GM23248 (cell line): ENCODE data around the gene NFIA. TPM values are rescaled to one million over a fixed set of nuclear protein-coding genes. Genes with fewer than 3 reads are reported as not detected.

ENCODE experiments used
- DNase-seq: peaks from one replicate; pipeline ENCODE4 v3.0.0-alpha.2; 2015
- H2AFZ ChIP-seq: fragments of 200-600 bp; sonication (generic); 2 replicates; pipeline ENCODE4 v1.6.1; 2016; ENCODE audit warnings: antibody characterized with exemption
- H3F3A ChIP-seq: fragments of 200-600 bp; sonication (generic); 2 replicates; pipeline ENCODE4 v1.6.1; 2016; ENCODE audit warnings: mild to moderate bottlenecking, antibody characterized with exemption, mixed run types; ENCODE audit not compliant: insufficient read depth
- H3K27ac ChIP-seq: fragments of 200-600 bp; sonication (generic); 2 replicates; pipeline ENCODE4 v1.5.1; 2016; ENCODE audit warnings: mild to moderate bottlenecking
- H3K27me3 ChIP-seq: fragments of 200-600 bp; sonication (generic); replicated peaks from 2 replicates; pipeline ENCODE4 v1.6.1; 2016; ENCODE audit warnings: mild to moderate bottlenecking; ENCODE audit not compliant: insufficient read depth
- H3K36me3 ChIP-seq: fragments of 200-600 bp; sonication (generic); 2 replicates; pipeline ENCODE4 v1.6.1; 2016; ENCODE audit warnings: low read depth, mild to moderate bottlenecking
- H3K4me1 ChIP-seq: fragments of 200-600 bp; sonication (generic); 2 replicates; pipeline ENCODE4 v1.6.1; 2016; ENCODE audit warnings: mild to moderate bottlenecking; ENCODE audit not compliant: insufficient read depth
- H3K4me2 ChIP-seq: fragments of 200-600 bp; sonication (generic); one replicate; pipeline ENCODE4 v1.6.1; 2016; ENCODE audit warnings: mild to moderate bottlenecking; ENCODE audit not compliant: unreplicated experiment
- H3K4me3 ChIP-seq: fragments of 200-600 bp; sonication (generic); 2 replicates; pipeline ENCODE4 v1.5.1; 2016; ENCODE audit warnings: mild to moderate bottlenecking
- H3K79me2 ChIP-seq: fragments of 200-600 bp; sonication (generic); 2 replicates; pipeline ENCODE4 v1.6.1; 2016; ENCODE audit warnings: mild to moderate bottlenecking; ENCODE audit not compliant: insufficient read depth
- H3K9ac ChIP-seq: fragments of 200-600 bp; sonication (generic); 2 replicates; pipeline ENCODE4 v1.6.1; 2016; ENCODE audit warnings: mild to moderate bottlenecking
- H3K9me2 ChIP-seq: fragments of 200-600 bp; sonication (generic); 2 replicates; pipeline ENCODE4 v1.6.1; 2016; ENCODE audit warnings: mixed run types, mild to moderate bottlenecking, moderate library complexity; ENCODE audit not compliant: insufficient read depth
- H3K9me3 ChIP-seq: fragments of 200-600 bp; sonication (generic); one replicate; pipeline ENCODE4 v1.6.1; 2017; ENCODE audit warnings: low read depth
- H4K20me1 ChIP-seq: fragments of 200-600 bp; sonication (generic); 2 replicates; pipeline ENCODE4 v1.6.0; 2016; ENCODE audit not compliant: insufficient read depth
- EZH2 ChIP-seq: fragments of 200-600 bp; sonication (generic); IDR thresholded peaks from 2 replicates; pipeline ENCODE4 v1.6.1; 2018; ENCODE audit warnings: antibody characterized with exemption, mild to moderate bottlenecking; ENCODE audit not compliant: insufficient read depth, poor library complexity, severe bottlenecking
- EZH2phosphoT487 ChIP-seq: fragments of 200-600 bp; sonication (generic); IDR thresholded peaks from 2 replicates; pipeline ENCODE4 v1.6.1; 2018; ENCODE audit warnings: antibody characterized with exemption, moderate library complexity, mild to moderate bottlenecking, low read depth; ENCODE audit not compliant: insufficient read depth
- WGBS, 2 experiments: methylation state at CpG; one replicate each; pipeline ENCODE4 v1.1.6; 2015 to 2017; ENCODE audit warnings: low lambda C conversion rate in 2 of 2, low coverage in 1 of 2; ENCODE audit errors: missing lambda C conversion rate in 2 of 2; 5-methylcytosine and 5-hydroxymethylcytosine counted together
- in situ Hi-C: fragments of 300-500 bp; cut with MboI; formaldehyde crosslinking; loops from 2 replicates; pipeline ENCODE4 v1.15.0; 2020
- polyA plus RNA-seq: library from polyadenylated mRNA; unstranded; fragments of >200 nt; fragmentation: Nextera tagmentation; extraction: Ambion mirVana; gene quantifications from 2 replicates; pipeline ENCODE4 v1.2.1, GENCODE V29; 2016
- total RNA-seq: library from RNA; depleted of rRNA; stranded (reverse); fragments of >200 nt; shearing (Covaris generic); gene quantifications from 2 replicates; pipeline ENCODE4 v1.2.3, GENCODE V29; 2014

The NFIA gene
- total and polyA plus RNA-seq, 2 experiments from 2014 or later, result 3.4 to 8.8 TPM

DNA sequence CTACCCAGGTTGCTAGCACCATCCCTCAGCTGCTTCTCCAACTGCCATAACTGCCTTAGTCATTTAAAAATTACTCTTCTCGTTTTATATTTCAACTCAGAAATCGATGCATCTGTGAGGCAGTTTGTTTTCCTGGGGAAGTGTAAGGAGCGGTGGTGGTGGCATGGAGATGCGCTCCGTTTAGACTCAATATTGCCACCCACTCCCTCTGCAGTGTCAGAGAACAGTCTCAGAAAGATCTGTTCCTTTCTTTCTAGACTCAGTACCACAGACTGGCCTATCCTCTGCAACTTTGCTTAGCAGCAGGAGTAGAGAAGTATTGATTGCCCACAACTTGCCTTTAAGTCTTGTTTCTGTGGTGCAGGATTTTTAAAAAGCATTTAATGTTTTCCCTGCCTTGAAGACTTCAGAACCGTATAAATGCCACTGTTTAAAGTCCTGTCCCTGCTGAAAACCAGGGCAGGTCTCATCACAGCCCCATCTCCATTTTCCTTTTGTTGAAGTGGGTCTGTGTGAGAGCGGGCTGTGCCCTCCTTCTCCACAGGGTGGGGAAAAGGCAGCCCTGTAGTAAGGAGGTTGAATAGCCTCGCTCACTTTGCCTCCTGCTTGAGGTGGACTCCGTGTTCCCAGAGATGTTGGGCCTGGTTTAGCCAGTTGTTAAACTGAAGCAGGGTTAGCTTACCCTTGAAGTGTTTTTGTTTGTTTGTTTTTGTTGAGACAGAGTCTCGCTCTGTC is 105.2 kb downstream of the NFIA start:
- peaks cover 11% of the 10 kb centered on the region for H3K4me1 ChIP-seq
- WGBS, 2 experiments, result 69 to 74% methylated on average over 10 of the region's 10 CpGs
- no peak for DNase-seq
- no peaks in the 10 kb centered on the region for H4K20me1 ChIP-seq
- peaks cover 13% of the 10 kb centered on the region for H3F3A ChIP-seq
- H3K27ac ChIP-seq, result no peak overlapping the region
- H2AFZ ChIP-seq, result no peak overlapping the region
- H3K4me2 ChIP-seq, result no peak overlapping the region
- H3K9ac ChIP-seq, result no peak overlapping the region
- H3K4me3 ChIP-seq, result no peak overlapping the region
- H3K9me3 ChIP-seq, result no peaks in the 10 kb centered on the region
- no peaks in the 10 kb centered on the region for H3K79me2 ChIP-seq
- in situ Hi-C loops, result no loop called here
- H3K27me3 ChIP-seq, result no peaks in the 10 kb centered on the region
- no peak for TF ChIP-seq EZH2phosphoT487
- TF ChIP-seq EZH2, result no peak
- no peaks in the 10 kb centered on the region for H3K9me2 ChIP-seq
- H3K36me3 ChIP-seq, result no peaks in the 10 kb centered on the region

GRCh38 chr1:61190153-61190552 is 107.8 kb downstream of the NFIA start:
- Histone ChIP-seq H3K9me3 (no peaks in the 10 kb centered on the region), H3K4me2 (no peak overlapping the region), H3K79me2 (no peaks in the 10 kb centered on the region), H3K36me3 (no peaks in the 10 kb centered on the region), H3K27me3 (no peaks in the 10 kb centered on the region), H3K9ac (no peak overlapping the region), H3K4me1 (no peaks in the 10 kb centered on the region), H3K9me2 (no peaks in the 10 kb centered on the region), H3F3A (no peaks in the 10 kb centered on the region), H2AFZ (no peak overlapping the region), H3K27ac (no peak overlapping the region), H4K20me1 (no peaks in the 10 kb centered on the region), H3K4me3 (no peak overlapping the region)
- in situ Hi-C loops, result no loop called here
- 77 to 79% methylated on average over 4 of the region's 4 CpGs for WGBS, 2 experiments
- DNase-seq, result no peak
- no peak for TF ChIP-seq EZH2
- TF ChIP-seq EZH2phosphoT487, result no peak

DNA sequence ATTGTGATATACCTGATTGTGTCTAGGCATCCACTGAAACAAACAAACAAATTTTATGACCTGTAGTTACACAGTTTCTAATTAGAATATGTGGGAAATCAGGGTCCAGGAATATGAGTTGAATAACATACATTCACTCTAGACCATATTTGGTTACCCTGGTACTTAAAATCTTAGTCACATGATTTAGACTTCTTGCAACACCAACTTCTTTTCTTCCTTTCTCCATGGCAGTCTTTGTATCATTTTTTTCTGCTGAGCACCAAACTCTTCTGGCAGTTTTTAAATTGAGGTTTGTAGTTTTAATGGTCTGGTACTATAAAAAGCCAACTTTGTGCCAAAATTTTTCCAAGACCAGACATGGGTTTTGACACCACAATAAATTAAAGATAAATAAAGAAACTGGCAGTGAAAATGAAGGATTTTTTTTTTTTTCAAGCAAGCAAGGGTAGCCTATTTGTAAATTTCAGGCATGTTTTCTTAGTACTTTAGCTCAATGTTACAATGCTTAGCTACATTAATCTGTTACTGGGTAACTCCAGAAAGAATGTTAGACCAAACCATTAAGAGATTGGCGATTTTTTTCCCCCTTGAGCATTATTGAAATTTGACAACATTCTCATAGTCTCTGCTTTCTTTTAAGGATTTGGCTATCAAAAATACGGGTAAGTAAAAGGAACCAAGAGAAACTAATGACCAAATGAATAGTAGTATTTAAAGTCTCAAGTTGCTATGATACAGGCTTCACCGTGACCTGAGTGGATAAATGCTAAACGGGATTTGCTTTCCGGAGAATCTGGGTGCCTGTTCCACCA is 108.5 kb downstream of the NFIA start:
- in situ Hi-C loops, result no loop called here
- H2AFZ ChIP-seq, result no peak overlapping the region
- no peaks in the 10 kb centered on the region for H3F3A ChIP-seq
- H3K79me2 ChIP-seq, result no peaks in the 10 kb centered on the region
- no peaks in the 10 kb centered on the region for H3K9me2 ChIP-seq
- H3K4me3 ChIP-seq, result no peak overlapping the region
- H3K4me1 ChIP-seq, result no peaks in the 10 kb centered on the region
- no peaks in the 10 kb centered on the region for H3K27me3 ChIP-seq
- WGBS, 2 experiments, result 28 to 40% methylated on average over 5 of the region's 5 CpGs
- DNase-seq, result no peak
- H3K9me3 ChIP-seq, result no peaks in the 10 kb centered on the region
- no peak overlapping the region for H3K4me2 ChIP-seq
- H3K27ac ChIP-seq, result no peak overlapping the region
- no peaks in the 10 kb centered on the region for H3K36me3 ChIP-seq
- TF ChIP-seq EZH2, result no peak
- no peak for TF ChIP-seq EZH2phosphoT487
- H3K9ac ChIP-seq, result no peak overlapping the region
- H4K20me1 ChIP-seq, result no peaks in the 10 kb centered on the region

GRCh38 chr1:61191433-61191720 is 109.0 kb downstream of the NFIA start:
- DNase-seq, result no peak
- TF ChIP-seq EZH2 (no peak), EZH2phosphoT487 (no peak)
- Histone ChIP-seq H4K20me1 (no peaks in the 10 kb centered on the region), H3K27me3 (no peaks in the 10 kb centered on the region), H2AFZ (no peak overlapping the region), H3K9ac (no peak overlapping the region), H3K36me3 (no peaks in the 10 kb centered on the region), H3K27ac (no peak overlapping the region), H3K9me3 (no peaks in the 10 kb centered on the region), H3K4me1 (no peaks in the 10 kb centered on the region), H3K4me2 (no peak overlapping the region), H3K4me3 (no peak overlapping the region), H3K79me2 (no peaks in the 10 kb centered on the region), H3K9me2 (no peaks in the 10 kb centered on the region), H3F3A (no peaks in the 10 kb centered on the region)
- in situ Hi-C loops, result no loop called here
- 73 to 92% methylated on average over 1 of the region's 1 CpG for WGBS, 2 experiments
